Measurements from ENCODE around the gene CA10. TPM values are rescaled to one million over a fixed set of nuclear protein-coding genes. Genes with fewer than 3 reads are reported as not detected.

Gene CA10
- total RNA-seq, 1 experiment from 2014 or later, result not detected

GRCh38 chr17:51814521-51814920, 344.0 kb downstream of the CA10 start:
- Histone ChIP-seq H3K36me3 (ENCODE audit: insufficient read depth, low read length, poor library complexity, severe bottlenecking) (no peaks in the 10 kb centered on the region), H3K9me3 (ENCODE audit: low read depth, low read length, poor library complexity, severe bottlenecking) (no peaks in the 10 kb centered on the region), H3K27ac (ENCODE audit: low read depth, low read length, poor library complexity, severe bottlenecking) (no peak overlapping the region), H3K4me1 (ENCODE audit: insufficient read depth, low read length, poor library complexity, severe bottlenecking) (no peaks in the 10 kb centered on the region), H3K4me3 (ENCODE audit: low read depth, low read length, poor library complexity, severe bottlenecking) (no peak overlapping the region), H3K27me3 (replicated peaks; ENCODE audit: insufficient read depth, low read depth, low read length, poor library complexity) (no peaks in the 10 kb centered on the region)
- POLR2A ChIA-PET (ENCODE audit: low non-redundant PET), result no interaction called here
- intact Hi-C loops (cut with micrococcal nuclease; ENCODE audit: unreplicated experiment), result no loop called here
- TF ChIP-seq CTCF (conservative IDR thresholded peaks at IDR 0.05; ENCODE audit: low read depth, low read length) (no peak), EZH2 (IDR thresholded peaks at IDR 0.05; ENCODE audit: borderline replicate concordance, low read depth, low read length, poor library complexity, severe bottlenecking) (no peak)
- DNase-seq (ENCODE audit: low spot score), result no peak
- CTCF ChIA-PET, result no interaction called here
- no TSS peak for BruUV-seq (replicated peaks)

- Histone ChIP-seq H3K36me3 (ENCODE audit: insufficient read depth, low read length, poor library complexity, severe bottlenecking) (no peaks in the 10 kb centered on the region), H3K4me1 (ENCODE audit: insufficient read depth, low read length, poor library complexity, severe bottlenecking) (no peaks in the 10 kb centered on the region), H3K4me3 (ENCODE audit: low read depth, low read length, poor library complexity, severe bottlenecking) (no peak overlapping the region), H3K27me3 (replicated peaks; ENCODE audit: insufficient read depth, low read depth, low read length, poor library complexity) (no peaks in the 10 kb centered on the region), H3K9me3 (ENCODE audit: low read depth, low read length, poor library complexity, severe bottlenecking) (no peaks in the 10 kb centered on the region), H3K27ac (ENCODE audit: low read depth, low read length, poor library complexity, severe bottlenecking) (no peak overlapping the region)
- intact Hi-C loops (cut with micrococcal nuclease; ENCODE audit: unreplicated experiment), result no loop called here
- ChIA-PET POLR2A (ENCODE audit: low non-redundant PET) (no interaction called here), CTCF (no interaction called here)
- DNase-seq (ENCODE audit: low spot score), result no peak
- BruUV-seq (replicated peaks), result no TSS peak
- TF ChIP-seq EZH2 (IDR thresholded peaks at IDR 0.05; ENCODE audit: borderline replicate concordance, low read depth, low read length, poor library complexity, severe bottlenecking) (no peak), CTCF (conservative IDR thresholded peaks at IDR 0.05; ENCODE audit: low read depth, low read length) (no peak)
Observed at GRCh38 chr17:51813784-51814174, 344.7 kb downstream of the CA10 start.

- H3K9me3 ChIP-seq (ENCODE audit: low read depth, low read length, poor library complexity, severe bottlenecking), result no peaks in the 10 kb centered on the region
- H3K4me1 ChIP-seq (ENCODE audit: insufficient read depth, low read length, poor library complexity, severe bottlenecking), result no peaks in the 10 kb centered on the region
- ChIA-PET CTCF (no interaction called here), POLR2A (ENCODE audit: low non-redundant PET) (no interaction called here)
- DNase-seq (ENCODE audit: low spot score), result no peak
- BruUV-seq (replicated peaks), result no TSS peak
- intact Hi-C loops (cut with micrococcal nuclease; ENCODE audit: unreplicated experiment), result no loop called here
- TF ChIP-seq EZH2 (IDR thresholded peaks at IDR 0.05; ENCODE audit: borderline replicate concordance, low read depth, low read length, poor library complexity, severe bottlenecking) (no peak), CTCF (conservative IDR thresholded peaks at IDR 0.05; ENCODE audit: low read depth, low read length) (no peak)
- H3K27ac ChIP-seq (ENCODE audit: low read depth, low read length, poor library complexity, severe bottlenecking), result no peak overlapping the region
- no peaks in the 10 kb centered on the region for H3K27me3 ChIP-seq (replicated peaks; ENCODE audit: insufficient read depth, low read depth, low read length, poor library complexity)
- H3K36me3 ChIP-seq (ENCODE audit: insufficient read depth, low read length, poor library complexity, severe bottlenecking), result no peaks in the 10 kb centered on the region
- no peak overlapping the region for H3K4me3 ChIP-seq (ENCODE audit: low read depth, low read length, poor library complexity, severe bottlenecking)
Observed at GRCh38 chr17:51813140-51813783, 345.3 kb downstream of the CA10 start.

All from A673 (cell line).